ENCODE results near the gene TASP1.

TASP1 gene

GRCh38 chr20:13419477-13419876, 219.3 kb downstream of the TASP1 start:
- no peaks in the 10 kb centered on the region for H3K27me3 Mint-ChIP-seq
- DNase-seq (ENCODE audit: low spot score in 2 of 2) (no peak), ATAC-seq (replicated peaks; ENCODE audit: extremely low read depth, poor library complexity, severe bottlenecking) (no peak)
- H3K4me3 Mint-ChIP-seq: no peak overlapping the region
- H3K4me1 Mint-ChIP-seq: no peaks in the 10 kb centered on the region
- H3K27ac Mint-ChIP-seq (ENCODE audit: low read depth): no peak overlapping the region
- H3K36me3 Mint-ChIP-seq (ENCODE audit: insufficient read depth): peaks cover 6% of the 10 kb centered on the region
- H3K9me3 Mint-ChIP-seq: no peaks in the 10 kb centered on the region

- Mint-ChIP-seq H3K27ac (ENCODE audit: low read depth) (no peak overlapping the region), H3K9me3 (no peaks in the 10 kb centered on the region), H3K27me3 (no peaks in the 10 kb centered on the region), H3K4me3 (no peak overlapping the region), H3K4me1 (no peaks in the 10 kb centered on the region), H3K36me3 (ENCODE audit: insufficient read depth) (peaks cover 6% of the 10 kb centered on the region)
- ATAC-seq (replicated peaks; ENCODE audit: extremely low read depth, poor library complexity, severe bottlenecking): no peak
- no peak for DNase-seq (ENCODE audit: low spot score in 2 of 2)
Observed at GRCh38 chr20:13418263-13419229, 220.2 kb downstream of the TASP1 start.

- Mint-ChIP-seq H3K36me3 (ENCODE audit: insufficient read depth) (peaks cover 7% of the 10 kb centered on the region), H3K4me3 (no peak overlapping the region), H3K27me3 (no peaks in the 10 kb centered on the region), H3K4me1 (no peaks in the 10 kb centered on the region), H3K9me3 (no peaks in the 10 kb centered on the region), H3K27ac (ENCODE audit: low read depth) (no peak overlapping the region)
- ATAC-seq (replicated peaks; ENCODE audit: extremely low read depth, poor library complexity, severe bottlenecking): no peak
- no peak for DNase-seq (ENCODE audit: low spot score in 2 of 2)
Observed at GRCh38 chr20:13416531-13416930, 222.2 kb downstream of the TASP1 start.

DNA sequence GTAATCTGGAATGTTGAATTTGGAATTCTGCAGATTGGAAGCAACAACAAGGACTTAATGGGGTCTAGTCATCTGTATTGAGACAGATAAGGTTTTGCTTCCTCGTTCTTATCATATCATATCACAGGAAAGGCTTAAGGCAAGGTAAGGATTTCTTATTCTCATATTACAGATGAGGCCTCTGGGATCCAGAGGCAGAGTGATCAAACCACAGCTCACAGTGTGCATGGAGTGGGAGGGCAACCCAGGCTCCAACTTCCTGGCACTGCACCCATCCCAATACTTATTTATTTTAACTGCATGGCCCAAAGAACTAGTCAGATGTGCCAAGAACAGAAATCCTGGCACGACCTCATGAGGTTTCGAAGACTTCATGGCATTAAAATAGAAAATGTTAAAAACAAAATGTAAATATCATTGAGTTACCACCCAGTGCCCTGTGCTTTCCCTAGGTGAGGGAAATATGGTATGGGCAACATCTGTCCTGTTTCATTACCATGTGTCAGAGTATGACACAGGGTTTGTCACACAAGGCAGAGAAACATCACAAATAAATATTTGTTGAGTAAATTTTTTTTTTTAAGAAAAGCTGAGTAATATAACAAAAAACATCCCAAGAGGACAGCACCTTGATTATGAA, 225.8 kb downstream of the TASP1 start:
- no peak for ATAC-seq (replicated peaks; ENCODE audit: extremely low read depth, poor library complexity, severe bottlenecking)
- Mint-ChIP-seq H3K9me3 (peaks cover 6% of the 10 kb centered on the region), H3K27ac (ENCODE audit: low read depth) (no peak overlapping the region), H3K4me1 (no peaks in the 10 kb centered on the region), H3K4me3 (no peak overlapping the region), H3K36me3 (ENCODE audit: insufficient read depth) (peaks cover 7% of the 10 kb centered on the region), H3K27me3 (no peaks in the 10 kb centered on the region)
- no peak for DNase-seq (ENCODE audit: low spot score in 2 of 2)

- no peak overlapping the region for H3K27ac Mint-ChIP-seq (ENCODE audit: low read depth)
- no peaks in the 10 kb centered on the region for H3K27me3 Mint-ChIP-seq
- no peak for DNase-seq (ENCODE audit: low spot score in 2 of 2)
- peaks cover 5% of the 10 kb centered on the region for H3K9me3 Mint-ChIP-seq
- no peaks in the 10 kb centered on the region for H3K4me1 Mint-ChIP-seq
- H3K4me3 Mint-ChIP-seq: no peak overlapping the region
- H3K36me3 Mint-ChIP-seq (ENCODE audit: insufficient read depth): peaks cover 2% of the 10 kb centered on the region
- ATAC-seq (replicated peaks; ENCODE audit: extremely low read depth, poor library complexity, severe bottlenecking): no peak
Observed at GRCh38 chr20:13404293-13404692, 234.4 kb downstream of the TASP1 start.

DNA sequence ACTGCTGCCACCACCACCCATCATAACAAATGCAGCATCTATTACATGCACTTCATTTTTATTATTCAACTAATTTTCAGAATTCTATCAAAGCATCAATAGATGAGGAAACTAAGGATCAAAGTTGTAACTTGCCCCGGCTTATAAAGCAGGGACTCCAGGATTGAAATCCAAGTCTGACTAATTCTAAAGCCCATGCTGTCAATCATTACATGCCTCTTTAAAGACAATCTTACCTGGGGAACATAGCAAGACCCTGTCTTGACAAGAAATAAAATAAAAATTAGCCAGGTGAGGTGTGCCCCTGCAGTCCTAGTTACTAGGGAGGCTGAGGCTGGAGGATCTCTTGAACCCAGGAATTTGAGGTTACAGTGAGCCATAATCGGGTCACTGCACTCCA, 235.3 kb downstream of the TASP1 start:
- Mint-ChIP-seq H3K4me3 (no peak overlapping the region), H3K36me3 (ENCODE audit: insufficient read depth) (peaks cover 2% of the 10 kb centered on the region), H3K4me1 (no peaks in the 10 kb centered on the region), H3K9me3 (peaks cover 5% of the 10 kb centered on the region), H3K27me3 (no peaks in the 10 kb centered on the region), H3K27ac (ENCODE audit: low read depth) (no peak overlapping the region)
- DNase-seq (ENCODE audit: low spot score in 2 of 2) (no peak), ATAC-seq (replicated peaks; ENCODE audit: extremely low read depth, poor library complexity, severe bottlenecking) (no peak)

DNA sequence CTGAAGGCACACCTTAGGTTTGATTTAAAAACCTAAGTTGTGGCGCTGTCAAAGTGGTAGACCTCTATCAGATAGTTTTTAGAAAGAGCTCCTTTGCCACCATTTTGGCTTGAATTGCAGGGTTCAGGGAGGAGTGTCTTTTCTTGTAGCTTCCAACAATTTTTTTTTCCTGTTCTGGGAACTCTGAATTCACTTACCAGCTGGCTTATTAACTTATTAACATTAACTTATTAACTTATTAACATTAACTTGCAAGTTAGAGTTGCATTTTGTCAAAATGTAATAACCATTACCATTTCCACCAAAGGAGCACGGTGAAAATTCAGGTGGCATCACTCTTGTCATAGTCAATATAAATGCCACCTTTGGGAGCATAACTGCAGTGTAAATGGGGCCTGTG, 235.7 kb downstream of the TASP1 start:
- H3K27ac Mint-ChIP-seq (ENCODE audit: low read depth): no peak overlapping the region
- H3K27me3 Mint-ChIP-seq: no peaks in the 10 kb centered on the region
- H3K4me3 Mint-ChIP-seq: no peak overlapping the region
- DNase-seq (ENCODE audit: low spot score in 2 of 2): no peak
- no peaks in the 10 kb centered on the region for H3K4me1 Mint-ChIP-seq
- no peak for ATAC-seq (replicated peaks; ENCODE audit: extremely low read depth, poor library complexity, severe bottlenecking)
- peaks cover 2% of the 10 kb centered on the region for H3K36me3 Mint-ChIP-seq (ENCODE audit: insufficient read depth)
- H3K9me3 Mint-ChIP-seq: peaks cover 4% of the 10 kb centered on the region

GRCh38 chr20:13402171-13402760, 236.5 kb downstream of the TASP1 start:
- no peak for ATAC-seq (replicated peaks; ENCODE audit: extremely low read depth, poor library complexity, severe bottlenecking)
- no peak overlapping the region for H3K27ac Mint-ChIP-seq (ENCODE audit: low read depth)
- H3K27me3 Mint-ChIP-seq: no peaks in the 10 kb centered on the region
- H3K36me3 Mint-ChIP-seq (ENCODE audit: insufficient read depth): peaks cover 2% of the 10 kb centered on the region
- no peak overlapping the region for H3K4me3 Mint-ChIP-seq
- H3K9me3 Mint-ChIP-seq: no peaks in the 10 kb centered on the region
- no peaks in the 10 kb centered on the region for H3K4me1 Mint-ChIP-seq
- DNase-seq (ENCODE audit: low spot score in 2 of 2): no peak

DNA sequence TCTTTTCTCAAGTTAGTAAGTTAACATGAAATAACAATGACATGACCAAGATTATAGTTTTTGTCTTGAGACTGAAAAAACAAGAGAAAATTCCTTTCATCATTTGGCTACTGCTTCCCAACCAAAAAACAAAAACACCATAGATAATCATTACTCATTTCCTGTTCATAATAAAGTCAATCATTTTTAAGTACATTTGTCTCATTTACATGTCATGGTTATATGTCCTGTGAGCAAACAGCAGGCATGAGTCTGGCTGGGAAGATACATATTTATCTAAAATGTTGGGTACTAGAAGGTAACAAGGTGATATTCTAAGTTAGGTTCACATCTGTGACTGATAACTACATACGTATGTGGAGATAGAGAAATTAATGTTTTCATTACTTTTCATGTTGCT, 237.1 kb downstream of the TASP1 start:
- Mint-ChIP-seq H3K27ac (ENCODE audit: low read depth) (no peak overlapping the region), H3K36me3 (ENCODE audit: insufficient read depth) (peaks cover 2% of the 10 kb centered on the region), H3K9me3 (no peaks in the 10 kb centered on the region), H3K27me3 (no peaks in the 10 kb centered on the region), H3K4me3 (no peak overlapping the region), H3K4me1 (no peaks in the 10 kb centered on the region)
- ATAC-seq (replicated peaks; ENCODE audit: extremely low read depth, poor library complexity, severe bottlenecking) (no peak), DNase-seq (ENCODE audit: low spot score in 2 of 2) (no peak)

- DNase-seq (ENCODE audit: low spot score in 2 of 2) (no peak), ATAC-seq (replicated peaks; ENCODE audit: extremely low read depth, poor library complexity, severe bottlenecking) (no peak)
- Mint-ChIP-seq H3K4me1 (no peaks in the 10 kb centered on the region), H3K27me3 (no peaks in the 10 kb centered on the region), H3K4me3 (no peak overlapping the region), H3K36me3 (ENCODE audit: insufficient read depth) (no peaks in the 10 kb centered on the region), H3K27ac (ENCODE audit: low read depth) (no peak overlapping the region), H3K9me3 (no peaks in the 10 kb centered on the region)
Observed at GRCh38 chr20:13400453-13400852, 238.3 kb downstream of the TASP1 start.

GRCh38 chr20:13397300-13397724, 241.4 kb downstream of the TASP1 start:
- Mint-ChIP-seq H3K36me3 (ENCODE audit: insufficient read depth) (peaks cover under 1% of the 10 kb centered on the region), H3K4me3 (no peak overlapping the region), H3K27me3 (no peaks in the 10 kb centered on the region), H3K9me3 (no peaks in the 10 kb centered on the region), H3K4me1 (no peaks in the 10 kb centered on the region), H3K27ac (ENCODE audit: low read depth) (no peak overlapping the region)
- DNase-seq (ENCODE audit: low spot score in 2 of 2) (no peak), ATAC-seq (replicated peaks; ENCODE audit: extremely low read depth, poor library complexity, severe bottlenecking) (no peak)

DNA sequence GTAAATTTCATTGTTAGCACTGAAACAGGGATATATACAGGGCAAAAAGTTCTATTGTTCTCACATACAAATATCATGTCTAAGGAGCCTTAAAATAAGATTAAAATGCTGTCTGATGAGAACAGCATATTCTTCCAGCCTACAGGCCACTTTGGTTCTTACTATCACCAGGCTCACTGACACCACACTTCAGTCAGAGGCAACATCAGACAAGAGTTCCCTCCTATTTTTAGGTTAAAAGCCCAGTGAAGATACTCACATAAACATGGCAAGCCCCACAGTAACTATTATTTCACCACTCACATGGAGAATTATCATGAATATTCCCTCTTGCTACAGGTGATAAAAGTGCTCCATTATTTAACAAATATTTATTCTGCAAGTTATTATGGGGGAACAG, 241.9 kb downstream of the TASP1 start:
- Mint-ChIP-seq H3K27ac (ENCODE audit: low read depth) (no peak overlapping the region), H3K36me3 (ENCODE audit: insufficient read depth) (peaks cover 2% of the 10 kb centered on the region), H3K4me1 (no peaks in the 10 kb centered on the region), H3K4me3 (no peak overlapping the region), H3K9me3 (no peaks in the 10 kb centered on the region), H3K27me3 (no peaks in the 10 kb centered on the region)
- ATAC-seq (replicated peaks; ENCODE audit: extremely low read depth, poor library complexity, severe bottlenecking): no peak
- DNase-seq (ENCODE audit: low spot score in 2 of 2): no peak

DNA sequence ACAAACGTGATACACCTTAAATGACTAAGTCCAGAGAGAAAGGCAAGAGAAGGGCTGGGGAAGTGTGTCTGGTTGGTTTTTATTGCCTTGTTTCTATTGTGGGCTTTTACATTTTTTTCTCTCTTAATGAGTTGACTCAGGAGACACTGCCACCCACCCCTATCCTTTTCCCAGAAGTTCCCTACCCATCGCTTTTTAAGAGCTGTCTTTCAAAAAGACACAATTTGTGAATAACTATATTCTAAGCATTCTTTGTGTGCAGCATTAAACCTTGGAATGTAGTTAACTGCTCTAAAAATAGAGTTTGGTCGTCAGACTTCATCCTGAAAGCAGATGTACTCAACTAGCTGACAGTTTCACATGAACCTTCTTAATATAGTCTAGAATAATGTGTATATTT, 242.7 kb downstream of the TASP1 start:
- Mint-ChIP-seq H3K36me3 (ENCODE audit: insufficient read depth) (peaks cover 2% of the 10 kb centered on the region), H3K9me3 (no peaks in the 10 kb centered on the region), H3K4me3 (no peak overlapping the region), H3K27ac (ENCODE audit: low read depth) (no peak overlapping the region), H3K27me3 (no peaks in the 10 kb centered on the region), H3K4me1 (no peaks in the 10 kb centered on the region)
- DNase-seq (ENCODE audit: low spot score in 2 of 2): no peak
- no peak for ATAC-seq (replicated peaks; ENCODE audit: extremely low read depth, poor library complexity, severe bottlenecking)
